Measurements from ENCODE around the gene PCSK1. TPM values are rescaled to one million over a fixed set of nuclear protein-coding genes. Genes with fewer than 3 reads are reported as not detected.

PCSK1 gene
- total and polyA plus RNA-seq, 2 of the 8 experiments (the other 6 are each of a cell fraction or from before 2014, with no cell fraction given): 1.3 to 3.2 TPM

- no peak for TF ChIP-seq RBBP5 (IDR thresholded peaks at IDR 0.05; ENCODE audit: borderline replicate concordance, low read depth, low read length)
- no peak for TF ChIP-seq CHD7 (IDR thresholded peaks at IDR 0.05; ENCODE audit: insufficient replicate concordance, low read length)
- TF ChIP-seq PHF8 (conservative IDR thresholded peaks at IDR 0.05; ENCODE audit: low read depth, low read length): no peak
- no peak for TF ChIP-seq EGR1 (IDR thresholded peaks at IDR 0.05; ENCODE audit: borderline replicate concordance, low read depth, low read length)
- no peak for TF ChIP-seq MAX (IDR thresholded peaks at IDR 0.05)
Observed at GRCh38 chr5:96385538-96385937, 47.5 kb downstream of the PCSK1 start (continued).

Measured in H1 (cell line).